ENCODE data around the gene SNN.

SNN gene

GRCh38 chr16:11626657-11627291 lies 41.5 kb upstream of the SNN start:
- Histone ChIP-seq H3K27ac (ENCODE audit: low read depth, low read length) (no peak overlapping the region), H3K27me3 (ENCODE audit: control insufficient read depth in 5 of 5, insufficient read depth in 4 of 5, low read length in 5 of 5) (no peaks in the 10 kb centered on the region), H3K36me3 (ENCODE audit: control insufficient read depth in 5 of 5, insufficient read depth in 5 of 5, low read length in 5 of 5) (no peaks in the 10 kb centered on the region), H3K4me1 (ENCODE audit: control insufficient read depth in 5 of 5, insufficient read depth in 5 of 5, low read length in 5 of 5) (peaks cover 0 to 37% (median 17%) of the 10 kb centered on the region in 5 donors), H3K4me3 (ENCODE audit: low read depth in 1 of 5, low read length in 5 of 5) (no peak overlapping the region), H3K9ac (ENCODE audit: low read length in 5 of 5) (no peak overlapping the region), H3K9me3 (ENCODE audit: control insufficient read depth in 5 of 5, low read length in 5 of 5) (no peaks in the 10 kb centered on the region)

GRCh38 chr16:11627292-11627663 lies 41.0 kb upstream of the SNN start:
- H3K4me1 ChIP-seq (ENCODE audit: control insufficient read depth in 5 of 5, insufficient read depth in 5 of 5, low read length in 5 of 5) = peaks cover 0 to 34% (median 18%) of the 10 kb centered on the region in 5 donors
- H3K9ac ChIP-seq (ENCODE audit: low read length in 5 of 5) = no peak overlapping the region
- no peaks in the 10 kb centered on the region for H3K9me3 ChIP-seq (ENCODE audit: control insufficient read depth in 5 of 5, low read length in 5 of 5)
- H3K27ac ChIP-seq (ENCODE audit: low read depth, low read length) = no peak overlapping the region
- no peaks in the 10 kb centered on the region for H3K27me3 ChIP-seq (ENCODE audit: control insufficient read depth in 5 of 5, insufficient read depth in 4 of 5, low read length in 5 of 5)
- H3K4me3 ChIP-seq (ENCODE audit: low read depth in 1 of 5, low read length in 5 of 5) = no peak overlapping the region
- H3K36me3 ChIP-seq (ENCODE audit: control insufficient read depth in 5 of 5, insufficient read depth in 5 of 5, low read length in 5 of 5) = no peaks in the 10 kb centered on the region

- Histone ChIP-seq H3K4me3 (ENCODE audit: low read depth in 1 of 5, low read length in 5 of 5) (no peak overlapping the region), H3K27me3 (ENCODE audit: control insufficient read depth in 5 of 5, insufficient read depth in 4 of 5, low read length in 5 of 5) (no peaks in the 10 kb centered on the region), H3K36me3 (ENCODE audit: control insufficient read depth in 5 of 5, insufficient read depth in 5 of 5, low read length in 5 of 5) (no peaks in the 10 kb centered on the region), H3K4me1 (ENCODE audit: control insufficient read depth in 5 of 5, insufficient read depth in 5 of 5, low read length in 5 of 5) (peaks cover 0 to 40% (median 24%) of the 10 kb centered on the region in 5 donors), H3K27ac (ENCODE audit: low read depth, low read length) (no peak overlapping the region), H3K9me3 (ENCODE audit: control insufficient read depth in 5 of 5, low read length in 5 of 5) (no peaks in the 10 kb centered on the region), H3K9ac (ENCODE audit: low read length in 5 of 5) (no peak overlapping the region)
Measured at GRCh38 chr16:11627822-11628457, 40.3 kb upstream of the SNN start.

- Histone ChIP-seq H3K9ac (ENCODE audit: low read length in 5 of 5) (no peak overlapping the region), H3K27me3 (ENCODE audit: control insufficient read depth in 5 of 5, insufficient read depth in 4 of 5, low read length in 5 of 5) (no peaks in the 10 kb centered on the region), H3K36me3 (ENCODE audit: control insufficient read depth in 5 of 5, insufficient read depth in 5 of 5, low read length in 5 of 5) (no peaks in the 10 kb centered on the region), H3K4me1 (ENCODE audit: control insufficient read depth in 5 of 5, insufficient read depth in 5 of 5, low read length in 5 of 5) (peaks cover 0 to 51% (median 31%) of the 10 kb centered on the region in 5 donors), H3K4me3 (ENCODE audit: low read depth in 1 of 5, low read length in 5 of 5) (no peak overlapping the region), H3K27ac (ENCODE audit: low read depth, low read length) (no peak overlapping the region), H3K9me3 (ENCODE audit: control insufficient read depth in 5 of 5, low read length in 5 of 5) (no peaks in the 10 kb centered on the region)
Measured at GRCh38 chr16:11629071-11630030, 38.9 kb upstream of the SNN start.

- H3K4me3 ChIP-seq (ENCODE audit: low read depth in 1 of 5, low read length in 5 of 5) = no peak overlapping the region
- no peaks in the 10 kb centered on the region for H3K9me3 ChIP-seq (ENCODE audit: control insufficient read depth in 5 of 5, low read length in 5 of 5)
- H3K36me3 ChIP-seq (ENCODE audit: control insufficient read depth in 5 of 5, insufficient read depth in 5 of 5, low read length in 5 of 5) = no peaks in the 10 kb centered on the region
- H3K4me1 ChIP-seq (ENCODE audit: control insufficient read depth in 5 of 5, insufficient read depth in 5 of 5, low read length in 5 of 5) = peaks cover 0 to 45% (median 25%) of the 10 kb centered on the region in 5 donors
- no peaks in the 10 kb centered on the region for H3K27me3 ChIP-seq (ENCODE audit: control insufficient read depth in 5 of 5, insufficient read depth in 4 of 5, low read length in 5 of 5)
- no peak overlapping the region for H3K27ac ChIP-seq (ENCODE audit: low read depth, low read length)
- no peak overlapping the region for H3K9ac ChIP-seq (ENCODE audit: low read length in 5 of 5)
Measured at GRCh38 chr16:11630046-11630767, 38.0 kb upstream of the SNN start.

- no peaks in the 10 kb centered on the region for H3K9me3 ChIP-seq (ENCODE audit: control insufficient read depth in 5 of 5, low read length in 5 of 5)
- H3K4me3 ChIP-seq (ENCODE audit: low read depth in 1 of 5, low read length in 5 of 5) = no peak overlapping the region
- no peaks in the 10 kb centered on the region for H3K27me3 ChIP-seq (ENCODE audit: control insufficient read depth in 5 of 5, insufficient read depth in 4 of 5, low read length in 5 of 5)
- H3K9ac ChIP-seq (ENCODE audit: low read length in 5 of 5) = no peak overlapping the region
- no peak overlapping the region for H3K27ac ChIP-seq (ENCODE audit: low read depth, low read length)
- no peaks in the 10 kb centered on the region for H3K36me3 ChIP-seq (ENCODE audit: control insufficient read depth in 5 of 5, insufficient read depth in 5 of 5, low read length in 5 of 5)
- H3K4me1 ChIP-seq (ENCODE audit: control insufficient read depth in 5 of 5, insufficient read depth in 5 of 5, low read length in 5 of 5) = peaks cover 0 to 40% (median 25%) of the 10 kb centered on the region in 5 donors
Measured at GRCh38 chr16:11630768-11631056, 37.5 kb upstream of the SNN start.

GRCh38 chr16:11631214-11631613 lies 37.0 kb upstream of the SNN start:
- H3K27ac ChIP-seq (ENCODE audit: low read depth, low read length) = no peak overlapping the region
- no peak overlapping the region for H3K9ac ChIP-seq (ENCODE audit: low read length in 5 of 5)
- no peaks in the 10 kb centered on the region for H3K9me3 ChIP-seq (ENCODE audit: control insufficient read depth in 5 of 5, low read length in 5 of 5)
- H3K27me3 ChIP-seq (ENCODE audit: control insufficient read depth in 5 of 5, insufficient read depth in 4 of 5, low read length in 5 of 5) = no peaks in the 10 kb centered on the region
- no peaks in the 10 kb centered on the region for H3K36me3 ChIP-seq (ENCODE audit: control insufficient read depth in 5 of 5, insufficient read depth in 5 of 5, low read length in 5 of 5)
- peaks cover 0 to 39% (median 25%) of the 10 kb centered on the region in 5 donors for H3K4me1 ChIP-seq (ENCODE audit: control insufficient read depth in 5 of 5, insufficient read depth in 5 of 5, low read length in 5 of 5)
- H3K4me3 ChIP-seq (ENCODE audit: low read depth in 1 of 5, low read length in 5 of 5) = no peak overlapping the region

GRCh38 chr16:11632455-11632939 lies 35.8 kb upstream of the SNN start:
- Histone ChIP-seq H3K4me3 (ENCODE audit: low read depth in 1 of 5, low read length in 5 of 5) (no peak overlapping the region), H3K9ac (ENCODE audit: low read length in 5 of 5) (peak overlapping the region in 1 of 5 donors; percentile 56), H3K27me3 (ENCODE audit: control insufficient read depth in 5 of 5, insufficient read depth in 4 of 5, low read length in 5 of 5) (no peaks in the 10 kb centered on the region), H3K4me1 (ENCODE audit: control insufficient read depth in 5 of 5, insufficient read depth in 5 of 5, low read length in 5 of 5) (peaks cover 0 to 42% (median 25%) of the 10 kb centered on the region in 5 donors), H3K9me3 (ENCODE audit: control insufficient read depth in 5 of 5, low read length in 5 of 5) (no peaks in the 10 kb centered on the region), H3K36me3 (ENCODE audit: control insufficient read depth in 5 of 5, insufficient read depth in 5 of 5, low read length in 5 of 5) (no peaks in the 10 kb centered on the region), H3K27ac (ENCODE audit: low read depth, low read length) (no peak overlapping the region)

GRCh38 chr16:11633113-11633512 lies 35.1 kb upstream of the SNN start:
- Histone ChIP-seq H3K4me3 (ENCODE audit: low read depth in 1 of 5, low read length in 5 of 5) (no peak overlapping the region), H3K27ac (ENCODE audit: low read depth, low read length) (no peak overlapping the region), H3K36me3 (ENCODE audit: control insufficient read depth in 5 of 5, insufficient read depth in 5 of 5, low read length in 5 of 5) (no peaks in the 10 kb centered on the region), H3K4me1 (ENCODE audit: control insufficient read depth in 5 of 5, insufficient read depth in 5 of 5, low read length in 5 of 5) (peaks cover 0 to 42% (median 25%) of the 10 kb centered on the region in 5 donors), H3K9me3 (ENCODE audit: control insufficient read depth in 5 of 5, low read length in 5 of 5) (no peaks in the 10 kb centered on the region), H3K27me3 (ENCODE audit: control insufficient read depth in 5 of 5, insufficient read depth in 4 of 5, low read length in 5 of 5) (no peaks in the 10 kb centered on the region), H3K9ac (ENCODE audit: low read length in 5 of 5) (peak overlapping the region in 1 of 5 donors; percentile 56)

Data from subcutaneous abdominal adipose tissue (tissue), 5 donors.